IPS-NIHi11 (cell line): ENCODE results near the gene CEP70.

Experiments used
- DNase-seq: peaks from one replicate; pipeline ENCODE4 v3.0.0; 2012; ENCODE audit warnings: mixed read lengths, low spot score

CEP70 gene

GRCh38 chr3:138452436-138452835 is 141.6 kb downstream of the CEP70 start:
- no peak for DNase-seq

- peak; percentile 46 for DNase-seq
These were observed 142.4 kb downstream of the CEP70 start for GRCh38 chr3:138451595-138452162.

- no peak for DNase-seq
These were observed 143.2 kb downstream of the CEP70 start for GRCh38 chr3:138450704-138451424.

DNA sequence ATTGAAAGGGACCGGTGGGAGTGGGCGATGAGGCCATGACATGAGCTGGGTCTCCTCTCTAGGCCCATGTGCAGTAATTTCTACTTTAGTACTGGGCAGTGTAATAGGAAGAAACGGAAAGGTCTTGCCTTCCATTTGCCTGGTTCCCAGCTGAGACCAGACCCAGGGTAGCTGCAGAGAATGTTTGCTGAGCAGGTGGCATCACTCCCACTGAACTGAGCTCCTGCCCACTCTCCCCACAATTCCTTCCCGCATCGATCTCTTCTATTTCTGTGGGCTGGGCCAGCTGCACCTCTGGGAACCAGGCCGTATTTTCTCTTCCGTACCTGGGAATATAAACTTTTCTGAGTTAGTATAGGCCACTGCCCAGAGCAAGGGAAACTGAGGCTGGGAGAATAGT is 143.9 kb downstream of the CEP70 start:
- no peak for DNase-seq

DNA sequence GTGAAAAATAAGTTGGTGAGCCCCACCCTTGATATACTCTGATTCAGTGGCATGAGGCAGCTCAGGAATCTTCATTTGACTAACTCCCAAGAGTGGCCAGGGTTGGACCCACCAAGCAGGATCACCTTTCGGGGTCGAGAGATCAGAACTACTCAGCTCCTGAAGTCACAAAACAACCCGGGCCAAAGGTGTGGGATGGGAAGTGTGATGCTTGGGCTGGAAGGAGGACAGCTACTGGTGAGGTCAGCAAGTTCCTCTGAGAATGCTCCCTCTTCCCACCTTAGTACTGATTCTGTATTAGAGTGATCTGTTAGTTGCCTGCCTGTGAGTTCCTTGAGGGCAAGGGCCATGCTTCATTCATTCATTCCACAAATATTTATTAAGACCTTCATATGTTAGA is 144.6 kb downstream of the CEP70 start:
- no peak for DNase-seq

GRCh38 chr3:138448631-138449030 is 145.4 kb downstream of the CEP70 start:
- DNase-seq, result no peak

- DNase-seq, result no peak
These were observed 148.4 kb downstream of the CEP70 start for GRCh38 chr3:138445654-138446053.

- no peak for DNase-seq
These were observed 148.8 kb downstream of the CEP70 start for GRCh38 chr3:138445236-138445635.
